Activated T-cell treated with anti-CD3 and anti-CD28 coated beads for 24 hours (primary cell): ENCODE data around the gene DLGAP4.

Source experiments
- DNase-seq: peaks from one replicate; pipeline ENCODE4 v3.0.0-alpha.2; 2020; ENCODE audit warnings: low read depth

DLGAP4 gene

GRCh38 chr20:36384022-36384619 is 78.0 kb downstream of the DLGAP4 start:
- no peak for DNase-seq

DNA sequence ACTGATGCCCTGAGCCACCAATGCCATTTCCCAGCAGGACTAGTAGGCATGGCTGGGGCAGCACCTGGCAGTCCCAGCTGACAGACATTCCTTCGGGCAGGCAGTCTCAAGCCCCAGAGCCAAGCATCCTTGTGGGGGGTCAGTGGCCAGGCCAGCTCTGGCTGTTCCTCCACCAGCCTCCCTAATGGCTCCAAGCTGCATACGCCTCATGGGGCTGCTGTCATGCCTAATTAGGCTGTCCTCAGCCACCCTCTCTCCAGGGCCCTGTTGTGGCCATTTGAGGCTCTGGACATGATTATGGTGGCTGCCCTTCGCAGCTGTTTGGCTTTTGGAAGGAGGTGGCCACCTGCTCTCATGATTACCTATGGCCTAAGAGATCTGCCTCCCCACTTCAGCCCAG is 79.4 kb downstream of the DLGAP4 start:
- DNase-seq, result no peak

DNA sequence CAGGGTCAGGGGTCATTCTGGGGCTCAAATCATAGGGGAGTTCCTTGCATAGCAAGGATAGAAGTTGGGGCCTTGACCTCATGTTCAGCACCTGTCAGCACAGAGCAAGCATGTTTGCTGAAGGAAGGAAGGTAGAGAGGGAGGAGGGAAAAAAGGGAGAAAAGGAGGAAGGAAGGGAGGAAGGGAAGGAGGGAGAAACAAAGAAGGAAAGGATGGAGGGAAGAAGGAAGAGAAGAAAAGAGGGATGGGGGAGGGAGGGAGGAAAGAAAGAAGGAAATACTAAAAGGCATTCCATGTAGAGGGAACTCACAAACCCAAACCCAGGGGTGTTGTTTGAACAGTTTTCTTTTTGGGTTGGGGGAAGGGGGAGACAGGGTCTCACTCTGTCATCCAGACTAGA is 80.1 kb downstream of the DLGAP4 start:
- no peak for DNase-seq

- DNase-seq, result no peak
Measured at GRCh38 chr20:36390269-36390668, 84.1 kb downstream of the DLGAP4 start.

GRCh38 chr20:36390719-36391415 is 84.7 kb downstream of the DLGAP4 start:
- no peak for DNase-seq

DNA sequence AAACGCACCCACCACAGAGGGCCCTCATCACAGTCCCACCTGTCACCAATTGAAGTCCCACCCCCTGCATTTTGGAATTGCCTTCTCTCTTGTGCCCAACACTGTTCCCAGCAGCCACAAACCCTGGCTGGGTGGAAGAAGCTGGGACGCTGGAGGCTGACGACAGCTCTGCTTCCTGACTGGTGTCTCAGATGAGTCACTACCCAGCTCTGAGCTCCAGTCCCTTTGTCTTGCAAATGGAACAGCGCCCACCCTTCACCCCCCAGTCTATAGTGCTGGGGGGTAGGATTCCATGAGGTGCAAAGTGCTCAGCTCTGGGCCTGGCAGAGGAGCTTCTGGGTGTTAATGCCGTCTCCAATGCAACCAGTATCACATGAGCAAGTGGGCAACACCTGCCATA is 85.3 kb downstream of the DLGAP4 start:
- no peak for DNase-seq

- DNase-seq, result no peak
Measured at GRCh38 chr20:36391955-36392354, 85.8 kb downstream of the DLGAP4 start.

DNA sequence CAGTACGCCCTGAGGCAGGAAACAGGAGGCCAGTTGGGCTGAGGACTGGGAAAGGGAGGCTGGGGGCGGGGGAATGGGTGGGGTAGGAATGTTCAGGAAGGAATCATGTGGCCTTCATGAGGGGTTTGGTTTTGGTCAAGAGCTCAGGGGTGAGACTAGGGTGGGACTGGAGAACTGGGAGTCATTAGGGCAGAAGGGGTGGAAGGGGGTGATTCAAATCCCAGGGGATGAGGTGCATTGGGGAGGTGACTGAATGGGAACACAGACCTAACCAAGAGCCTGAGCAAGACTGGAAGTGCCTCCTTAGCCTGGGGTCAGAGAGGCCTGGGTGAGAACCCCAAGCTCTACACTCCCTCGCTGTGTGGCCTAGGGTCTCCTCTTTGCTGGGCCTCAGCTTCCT is 86.8 kb downstream of the DLGAP4 start:
- no peak for DNase-seq

DNA sequence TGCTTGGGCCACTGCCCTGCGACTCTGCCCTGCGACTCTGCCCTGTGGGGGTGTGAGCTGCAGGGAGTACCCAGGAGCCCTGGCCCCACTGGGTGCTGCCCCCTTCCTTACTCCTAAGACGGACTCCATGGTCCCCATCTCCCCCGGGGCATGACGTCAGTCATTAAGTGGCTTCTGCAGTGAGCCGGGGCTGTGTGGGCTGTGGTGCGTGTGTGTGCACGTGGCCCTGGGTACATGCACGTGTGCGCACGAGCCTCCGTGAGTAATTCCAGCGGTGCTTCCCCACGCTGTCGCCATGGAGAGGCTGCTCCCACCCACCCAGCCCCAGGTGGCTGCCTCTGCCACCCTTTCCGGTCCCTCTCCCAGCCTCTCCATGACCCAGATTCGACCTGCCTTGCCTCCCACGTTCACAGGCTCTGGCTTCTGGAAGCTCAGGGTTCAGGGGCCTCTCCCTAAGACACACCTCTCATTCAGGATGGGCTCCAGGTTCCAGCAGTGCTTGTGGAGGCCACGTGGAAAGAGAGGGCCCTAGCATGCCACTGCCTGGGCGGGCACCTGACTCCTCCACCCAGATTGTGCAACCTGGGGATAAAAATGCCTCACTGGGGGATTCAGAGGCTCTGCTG is 88.3 kb downstream of the DLGAP4 start:
- DNase-seq, result no peak

DNA sequence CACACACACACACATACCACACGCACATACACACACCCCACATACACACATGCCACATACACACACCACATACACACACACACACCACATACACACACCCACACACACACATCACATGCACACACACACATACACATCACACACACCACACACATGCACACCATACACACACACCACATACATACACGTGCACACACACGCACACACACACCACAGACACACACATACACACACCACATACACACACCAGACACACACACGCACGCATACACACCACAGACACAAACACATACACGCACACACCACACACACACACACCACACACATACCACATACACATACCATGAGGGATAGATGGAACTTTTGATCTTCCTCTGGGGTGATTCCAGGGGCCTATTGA is 90.2 kb downstream of the DLGAP4 start:
- DNase-seq, result no peak

GRCh38 chr20:36396847-36397630 is 90.9 kb downstream of the DLGAP4 start:
- no peak for DNase-seq

DNA sequence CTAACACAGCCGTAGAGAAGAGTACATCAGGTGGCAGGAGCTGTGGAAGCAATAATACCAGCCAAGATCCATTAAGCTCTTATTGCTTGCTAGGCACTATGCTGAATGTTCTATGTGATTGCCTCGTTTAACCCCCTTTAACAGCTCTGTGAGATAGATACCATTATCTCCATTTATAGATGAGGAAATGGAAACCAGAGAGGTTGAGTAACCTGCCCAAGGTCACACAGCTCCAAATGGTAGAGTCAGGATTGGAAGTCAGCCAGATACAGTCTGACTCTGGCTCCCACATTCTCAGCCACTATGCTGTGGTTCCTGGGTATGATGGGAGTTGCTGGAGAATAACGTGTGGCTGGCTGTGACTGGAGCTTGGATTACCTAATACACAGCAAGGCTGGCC is 92.4 kb downstream of the DLGAP4 start:
- no peak for DNase-seq

- DNase-seq, result peak; percentile 7
Measured at GRCh38 chr20:36399147-36399968, 93.2 kb downstream of the DLGAP4 start.

DNA sequence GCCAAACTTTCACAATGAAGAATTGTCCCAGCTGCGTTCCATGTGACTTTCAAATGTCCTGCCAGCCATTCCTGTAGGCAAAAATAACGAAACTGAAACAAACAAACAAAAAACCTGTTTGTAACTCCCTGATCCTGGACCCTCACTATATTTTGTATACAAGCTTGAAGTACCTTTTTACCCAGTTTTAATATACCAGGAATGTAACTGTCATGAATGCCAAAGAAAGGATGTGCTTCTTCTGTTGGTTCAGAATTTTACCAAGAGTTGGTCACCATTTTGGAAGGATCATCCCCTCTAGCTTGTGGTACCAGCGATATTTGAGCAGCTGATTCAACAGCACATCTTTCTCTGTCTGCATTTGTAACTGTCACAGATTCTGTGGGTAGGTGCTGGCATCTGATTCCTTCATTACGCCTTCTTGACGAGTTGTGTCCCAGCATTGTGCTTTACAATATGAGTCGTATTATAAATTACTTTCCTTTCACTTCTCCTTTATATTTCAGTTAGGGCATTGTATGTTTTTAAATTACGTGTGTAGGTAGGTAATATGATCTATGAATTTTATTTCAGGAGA is 93.9 kb downstream of the DLGAP4 start:
- no peak for DNase-seq

- no peak for DNase-seq
Measured at GRCh38 chr20:36400909-36401735, 95.0 kb downstream of the DLGAP4 start.

DNA sequence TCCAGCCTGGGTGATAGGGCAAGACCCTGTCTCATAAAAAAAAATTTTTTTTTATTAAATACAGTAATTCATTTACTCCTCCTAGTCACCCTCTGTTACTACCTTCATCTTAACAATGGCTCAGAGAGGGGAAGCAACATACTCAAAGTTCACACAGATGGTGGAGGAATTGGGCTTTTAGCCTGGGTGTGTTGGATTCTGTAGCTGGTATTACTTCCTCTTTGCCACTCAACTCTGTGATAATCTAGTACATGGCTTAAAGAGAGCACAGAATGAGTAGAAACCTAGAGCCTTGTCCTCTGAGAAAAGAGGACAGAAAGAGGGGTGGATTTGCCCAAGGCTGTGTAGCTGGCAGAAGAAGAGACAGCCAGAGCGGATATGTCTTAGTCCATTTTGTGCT is 96.6 kb downstream of the DLGAP4 start:
- no peak for DNase-seq

- DNase-seq, result no peak
Measured at GRCh38 chr20:36404435-36404978, 98.4 kb downstream of the DLGAP4 start.

GRCh38 chr20:36405255-36405654 is 99.1 kb downstream of the DLGAP4 start:
- DNase-seq, result no peak

- no peak for DNase-seq
Measured at GRCh38 chr20:36407199-36407733, 101.1 kb downstream of the DLGAP4 start.

DNA sequence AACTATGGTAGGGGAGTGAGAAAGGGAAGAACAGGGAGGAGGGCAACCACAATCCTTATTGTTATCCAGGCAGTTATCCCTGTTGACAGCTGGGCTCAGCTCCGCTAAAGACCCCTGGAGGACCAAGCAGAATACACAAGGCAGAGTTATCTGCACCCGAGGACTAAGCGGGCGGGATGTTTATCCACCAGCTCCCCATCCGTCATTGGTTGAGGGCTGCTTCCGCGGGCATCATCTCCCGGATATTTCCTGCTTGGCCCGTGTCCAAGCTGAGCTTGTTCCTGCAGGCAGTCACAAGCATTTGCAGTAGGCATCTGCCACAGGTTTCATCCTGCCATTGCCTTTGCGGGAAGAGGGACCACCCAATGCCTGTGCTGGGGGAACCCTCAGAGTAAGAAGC is 102.1 kb downstream of the DLGAP4 start:
- no peak for DNase-seq
